A204.1 (cell line): Measurements from ENCODE around the gene PAK2.
"Not testable (repeated sequence)": the region's sequence is repeated elsewhere in the genome, so short reads cannot be mapped to it uniquely, and the experiment has no call there.

Source experiments
- FAIRE-seq: peaks from 2 replicates; lab custom pipeline; 2012; peaks lifted over from hg19 to GRCh38; lab: Jason Lieb, UNC

PAK2 gene

DNA sequence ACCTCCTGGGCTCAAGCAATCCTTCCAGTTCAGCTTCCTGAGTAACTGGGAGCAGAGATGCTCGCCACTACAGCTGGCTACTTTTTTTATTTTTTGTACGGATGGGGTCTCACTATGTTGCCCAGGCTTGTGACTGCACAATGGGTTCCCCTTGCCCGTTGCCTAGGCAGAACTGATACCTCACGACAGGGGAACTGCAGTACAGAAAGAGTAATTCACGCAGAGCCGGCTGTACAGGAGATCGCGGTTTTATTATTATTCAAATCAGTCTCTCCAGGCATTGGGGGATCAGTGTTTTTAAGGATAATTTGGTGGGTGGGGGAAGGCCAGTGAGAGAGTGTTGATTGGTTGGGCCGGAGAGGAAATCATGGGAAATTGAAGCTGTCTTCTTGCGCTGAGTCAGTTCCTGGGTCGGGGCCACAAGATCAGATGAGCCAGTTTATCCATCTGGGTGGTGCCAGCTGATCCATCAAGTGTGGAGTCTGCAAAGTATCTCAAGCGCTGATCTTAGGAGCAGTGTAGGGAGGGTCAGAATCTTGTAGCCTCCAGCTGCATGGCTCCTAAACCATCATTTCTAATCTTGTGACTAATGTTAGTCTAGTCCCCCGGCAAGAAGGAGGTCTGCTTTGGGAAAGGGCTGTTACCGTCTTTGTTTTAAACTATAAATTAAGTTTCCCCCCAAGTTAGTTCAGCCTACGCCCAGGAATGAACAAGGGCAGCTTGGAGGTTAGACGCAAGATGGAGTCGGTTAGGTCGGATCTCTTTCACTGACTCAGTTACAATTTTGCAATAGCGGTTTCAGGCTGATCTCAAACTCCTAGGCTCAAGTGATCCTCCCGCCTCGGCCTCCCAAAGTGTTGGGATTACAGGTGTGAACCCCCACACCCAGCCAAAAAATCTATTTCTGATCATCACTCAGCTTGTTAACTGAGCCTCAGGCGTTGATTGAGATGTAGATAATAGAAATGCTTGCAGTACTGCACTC is 104.9 kb downstream of the PAK2 start:
- not testable (repeated sequence) for FAIRE-seq

DNA sequence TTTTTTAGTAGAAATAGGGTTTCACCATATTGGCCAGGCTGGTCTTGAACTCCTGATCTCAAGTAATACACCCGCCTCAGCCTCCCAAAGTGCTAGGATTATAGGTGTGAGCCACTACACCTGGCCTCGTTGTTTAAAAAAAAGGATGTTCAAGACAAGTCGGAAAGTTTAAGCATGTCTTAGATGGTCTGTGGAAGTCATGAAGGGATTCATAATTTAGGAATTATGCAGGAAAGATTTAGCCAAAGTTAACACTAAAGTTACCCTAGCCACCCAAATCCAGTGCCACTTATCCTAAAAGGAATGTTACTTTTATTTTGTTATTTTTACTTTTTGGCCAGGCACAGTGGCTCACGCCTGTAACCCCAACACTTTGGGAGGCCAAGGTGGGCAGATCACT is 108.7 kb downstream of the PAK2 start:
- not testable (repeated sequence) for FAIRE-seq

DNA sequence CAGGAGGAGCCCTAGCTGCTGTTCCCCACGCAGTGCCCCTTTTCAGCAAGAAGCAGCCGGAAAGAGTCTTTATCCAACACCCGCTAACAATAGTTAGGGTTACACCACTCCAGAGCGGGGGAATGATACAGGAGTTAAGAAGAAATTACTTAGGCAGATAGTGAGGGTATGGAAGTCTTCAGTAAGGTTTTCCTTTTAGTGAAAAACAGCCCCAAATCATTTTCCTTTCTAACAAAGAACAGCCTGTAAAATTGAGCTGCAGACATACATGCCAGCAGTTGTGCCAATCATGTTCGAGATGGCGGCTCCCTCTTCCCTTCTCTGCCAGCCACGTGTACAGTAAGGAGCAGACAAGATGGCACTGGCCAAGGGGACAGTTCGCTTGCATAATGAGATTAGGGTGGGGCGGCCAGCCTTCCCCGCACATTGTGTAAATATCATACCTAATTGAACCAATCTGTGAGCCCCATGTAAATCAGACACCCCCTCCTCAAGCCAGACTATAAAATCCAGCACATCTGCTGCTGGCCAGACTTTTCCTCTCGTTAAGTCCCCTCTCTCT is 109.6 kb downstream of the PAK2 start:
- no peak for FAIRE-seq

DNA sequence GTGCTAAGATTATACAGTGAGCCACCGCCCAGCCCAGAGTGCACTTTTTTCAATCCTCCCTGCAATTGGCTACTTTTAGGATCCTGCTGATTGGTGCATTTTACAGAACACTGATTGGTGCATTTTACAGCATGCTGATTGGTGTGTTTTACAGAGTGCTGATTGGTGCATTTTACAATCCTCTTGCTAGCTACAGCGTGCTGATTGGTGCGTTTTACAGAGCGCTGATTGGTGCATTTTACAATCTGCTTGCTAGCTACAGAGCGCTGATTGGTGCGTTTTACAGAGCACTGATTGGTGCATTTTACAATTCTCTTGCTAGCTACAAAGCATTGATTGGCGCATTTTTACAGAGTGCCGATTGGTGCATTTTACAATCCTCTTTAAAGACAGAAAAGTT is 123.3 kb downstream of the PAK2 start:
- not testable (repeated sequence) for FAIRE-seq

DNA sequence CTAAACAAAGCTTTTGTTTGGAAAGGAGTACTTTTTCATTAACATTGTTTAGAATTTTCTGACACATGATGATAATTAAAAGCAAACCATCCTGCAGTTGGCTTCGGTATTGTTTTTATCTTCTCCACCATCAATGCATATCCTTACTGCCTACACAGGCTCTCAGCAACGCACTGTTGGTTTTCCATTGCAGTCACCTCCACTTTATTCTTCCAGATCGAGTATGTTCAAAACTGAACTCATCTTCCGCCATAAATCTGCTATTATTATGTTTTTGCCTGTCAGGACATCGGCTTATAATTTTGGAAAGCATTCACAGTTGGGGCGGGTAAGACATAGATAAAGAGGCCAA is 127.5 kb downstream of the PAK2 start:
- FAIRE-seq: no peak

DNA sequence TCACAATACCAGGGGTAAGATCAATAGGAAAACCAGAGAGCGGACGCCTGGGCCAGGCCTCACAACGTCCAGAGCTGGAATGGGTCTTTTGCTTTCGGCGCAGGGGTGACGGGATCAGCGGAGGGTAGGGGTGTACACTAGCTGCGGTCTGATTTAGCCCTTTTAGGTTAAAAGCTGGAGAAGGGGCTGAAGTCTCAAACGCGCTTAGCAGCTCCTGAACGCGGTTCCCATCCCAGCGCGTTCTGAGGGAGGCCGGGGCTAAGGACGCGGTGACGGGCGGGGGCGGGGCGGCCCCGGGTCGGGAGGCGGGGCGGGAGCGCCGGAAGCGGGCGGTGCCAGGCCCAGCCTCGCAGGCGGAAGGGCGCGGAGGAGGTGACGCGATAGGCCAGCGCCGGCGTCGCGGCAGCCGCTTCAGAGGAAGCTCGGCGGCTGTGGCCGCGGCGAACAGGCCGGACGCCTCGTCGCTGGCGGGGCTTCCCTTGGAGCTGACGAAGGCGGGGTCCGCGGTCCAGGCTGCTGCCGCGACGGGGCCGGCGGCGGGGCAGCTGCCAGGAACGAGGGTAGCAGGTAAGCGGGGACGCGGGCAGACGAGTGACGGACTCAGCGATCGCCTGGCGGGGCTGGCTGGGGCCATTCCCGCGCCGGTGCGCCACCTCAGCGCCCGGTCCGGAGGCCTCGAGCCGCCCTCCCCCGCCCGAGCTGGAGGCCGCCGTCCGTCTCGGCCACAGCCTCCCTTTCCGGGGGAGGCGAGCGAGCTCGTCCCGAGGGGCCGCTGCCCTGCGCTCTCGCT is 128.0 kb downstream of the PAK2 start, which contains the start of gene SENP5:
TSS of gene SENP5 (plus strand) at position 414 of the 790 bp plus-strand sequence. CDS start 17,262 bp downstream, outside the sequence.
- FAIRE-seq: no peak

DNA sequence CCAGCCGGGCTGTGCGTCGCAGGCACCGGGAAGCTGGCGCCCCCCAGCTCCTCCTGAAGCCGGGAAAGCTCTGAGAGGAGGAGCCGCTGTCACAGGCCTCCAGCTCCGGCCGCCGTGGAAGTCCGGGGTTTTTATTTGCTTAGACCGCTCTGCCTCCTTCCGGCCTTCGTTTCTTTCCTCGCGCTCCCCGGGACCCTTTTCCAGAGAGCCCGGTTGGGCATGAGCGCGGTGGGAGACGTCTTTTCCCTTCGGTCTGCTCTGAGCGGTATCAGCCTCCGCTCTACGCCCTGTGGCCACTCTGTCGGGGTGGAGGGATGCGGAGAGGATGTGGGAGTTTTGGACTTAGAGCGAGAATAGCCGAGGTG is 128.6 kb downstream of the PAK2 start:
- no peak for FAIRE-seq

DNA sequence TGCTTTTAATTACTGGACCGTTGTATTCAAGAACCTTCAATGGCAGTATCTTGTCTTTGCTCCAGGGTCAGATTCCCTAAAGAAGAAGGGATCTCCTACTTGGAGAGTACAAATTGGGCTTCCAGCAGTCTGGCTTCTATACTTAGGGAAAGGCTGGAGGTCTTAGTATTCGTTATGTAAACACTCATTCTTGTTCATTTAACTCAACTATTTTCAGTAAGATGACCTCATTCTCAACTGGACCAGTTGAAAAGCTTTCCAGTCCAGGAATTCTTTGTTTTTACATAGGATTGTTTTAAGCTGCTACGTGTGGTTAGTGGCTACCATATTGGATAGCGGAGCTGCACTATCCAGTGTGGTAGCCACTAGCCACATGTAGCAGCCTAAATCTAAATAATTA is 132.7 kb downstream of the PAK2 start:
- no peak for FAIRE-seq

DNA sequence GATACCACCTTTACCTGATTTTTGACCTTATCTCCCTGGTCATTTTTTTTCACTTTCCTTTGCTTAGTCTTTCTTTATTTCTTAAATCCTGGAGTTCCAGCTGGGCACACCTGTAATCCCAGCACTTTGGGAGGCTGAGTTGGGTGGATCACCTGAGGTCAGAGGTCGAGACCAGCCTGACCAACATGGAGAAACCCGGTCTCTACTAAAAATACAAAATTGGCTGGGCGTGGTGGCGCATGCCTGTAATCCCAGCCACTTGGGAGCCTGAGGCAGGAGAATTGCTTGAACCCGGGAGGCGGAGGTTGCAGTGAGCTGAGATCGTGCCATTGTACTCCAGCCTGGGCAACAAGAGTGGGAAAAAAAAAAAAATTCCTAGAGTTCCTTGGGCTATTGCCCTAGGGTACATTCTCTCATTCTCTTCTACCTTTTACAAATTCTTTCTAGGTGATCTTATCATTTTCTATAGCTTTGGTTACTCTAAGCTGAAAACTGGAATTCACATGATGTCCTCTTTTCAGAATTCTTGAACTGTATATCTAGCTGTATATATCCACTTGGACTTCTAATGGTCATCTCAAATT is 134.9 kb downstream of the PAK2 start:
- not testable (repeated sequence) for FAIRE-seq

DNA sequence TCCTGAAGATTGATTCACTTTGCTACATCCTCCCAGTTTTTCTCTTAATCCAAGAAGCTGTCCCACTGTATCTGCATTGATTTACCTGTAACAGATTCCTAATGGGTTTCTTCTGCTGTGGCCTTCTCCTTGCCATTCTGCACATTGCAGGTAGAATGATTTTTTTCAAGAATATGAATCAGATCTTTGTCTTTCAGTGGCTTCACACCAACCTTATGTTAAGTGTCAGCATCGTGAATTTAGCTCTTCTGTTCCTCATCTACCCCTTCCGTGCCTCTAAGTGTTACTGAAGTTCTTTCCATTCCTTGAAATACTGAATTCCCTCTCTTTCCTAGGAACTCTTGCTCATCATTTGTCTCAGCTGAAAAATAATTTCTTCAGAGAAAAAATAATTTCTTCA is 135.6 kb downstream of the PAK2 start:
- no peak for FAIRE-seq
